GM19239 (cell line): Measurements from ENCODE around the gene CTU1.
"Not testable (repeated sequence)": the region's sequence is repeated elsewhere in the genome, so short reads cannot be mapped to it uniquely, and the experiment has no call there.

Experiments used
- DNase-seq: peaks from one replicate; pipeline ENCODE4 v3.0.0; 2011; ENCODE audit warnings: low spot score; ENCODE audit not compliant: insufficient read length
- FAIRE-seq: peaks from 2 replicates; lab custom pipeline; 2011; peaks lifted over from hg19 to GRCh38; lab: Jason Lieb, UNC

CTU1 gene

GRCh38 chr19:51108066-51108804, at the start of gene CTU1:
Gene CTU1, minus strand, starts transcription at chr19:51108409. Its CDS starts 3,840 bp downstream, at chr19:51104569.
- DNase-seq: peak; percentile 98
- peak; percentile 100 for FAIRE-seq

- FAIRE-seq: no peak
- no peak for DNase-seq
These were observed 49.1 kb upstream of the CTU1 start for GRCh38 chr19:51157265-51157664.

GRCh38 chr19:51156710-51157109, 48.5 kb upstream of the CTU1 start:
- FAIRE-seq: no peak

GRCh38 chr19:51150627-51151026, 42.4 kb upstream of the CTU1 start:
- no peak for FAIRE-seq
- no peak for DNase-seq

More at GRCh38 chr19:51156710-51157109, 48.5 kb upstream of the CTU1 start:
- DNase-seq: no peak

GRCh38 chr19:51148580-51148979, 40.4 kb upstream of the CTU1 start:
- DNase-seq (no peak), FAIRE-seq (no peak)

GRCh38 chr19:51147663-51148062, 39.5 kb upstream of the CTU1 start:
- DNase-seq (no peak), FAIRE-seq (no peak)

- FAIRE-seq (no peak), DNase-seq (no peak)
These were observed 38.5 kb upstream of the CTU1 start for GRCh38 chr19:51146751-51147150.

- FAIRE-seq (no peak), DNase-seq (no peak)
These were observed 37.8 kb upstream of the CTU1 start for GRCh38 chr19:51145916-51146493.

GRCh38 chr19:51144482-51145045, 36.4 kb upstream of the CTU1 start:
- DNase-seq (no peak), FAIRE-seq (no peak)

GRCh38 chr19:51143486-51143885, 35.3 kb upstream of the CTU1 start:
- FAIRE-seq (no peak), DNase-seq (no peak)

GRCh38 chr19:51142809-51143475, 34.7 kb upstream of the CTU1 start:
- not testable (repeated sequence) for FAIRE-seq, DNase-seq

GRCh38 chr19:51142119-51142518, 33.9 kb upstream of the CTU1 start, which contains the start of gene SIGLEC7:
Gene SIGLEC7, plus strand, starts transcription at chr19:51142301. Its CDS starts 69 bp downstream, at chr19:51142370.
- DNase-seq: no peak
- no peak for FAIRE-seq

GRCh38 chr19:51141181-51141580, 33.0 kb upstream of the CTU1 start:
- FAIRE-seq: no peak
- no peak for DNase-seq

GRCh38 chr19:51140441-51140840, 32.2 kb upstream of the CTU1 start:
- no peak for DNase-seq

GRCh38 chr19:51139299-51140014, 31.2 kb upstream of the CTU1 start:
- no peak for FAIRE-seq

More at GRCh38 chr19:51140441-51140840, 32.2 kb upstream of the CTU1 start:
- FAIRE-seq: no peak

GRCh38 chr19:51138549-51138979, 30.4 kb upstream of the CTU1 start:
- FAIRE-seq: no peak
- no peak for DNase-seq

More at GRCh38 chr19:51139299-51140014, 31.2 kb upstream of the CTU1 start:
- DNase-seq: no peak

- no peak for FAIRE-seq
These were observed 29.7 kb upstream of the CTU1 start for GRCh38 chr19:51137792-51138425.

GRCh38 chr19:51136851-51137551, 28.8 kb upstream of the CTU1 start:
- FAIRE-seq (no peak), DNase-seq (no peak)

More at GRCh38 chr19:51137792-51138425, 29.7 kb upstream of the CTU1 start:
- DNase-seq: no peak
